SKM-1 (cell line): ENCODE measurements around the gene DUX4.
"Not testable (repeated sequence)": the region's sequence is repeated elsewhere in the genome, so short reads cannot be mapped to it uniquely, and the experiment has no call there.

Experiments used
- DNase-seq: peaks from one replicate; lab custom pipeline; 2025; ENCODE audit not compliant: unreplicated experiment; lab: John Stamatoyannopoulos, UW

DUX4 gene

GRCh38 chr4:190173428-190173827 lies at the start of gene DUX4:
Gene DUX4, plus strand, starts transcription at chr4:190173774. Its CDS starts 0 bp downstream, at chr4:190173774.
- not testable (repeated sequence) for DNase-seq

GRCh38 chr4:190175436-190175835 lies 1.9 kb downstream of the DUX4 start:
- DNase-seq = not testable (repeated sequence)

- not testable (repeated sequence) for DNase-seq
Observed at GRCh38 chr4:190177727-190178605, 4.4 kb downstream of the DUX4 start.

GRCh38 chr4:190178606-190178990 lies 5.0 kb downstream of the DUX4 start:
- not testable (repeated sequence) for DNase-seq

- DNase-seq = not testable (repeated sequence)
Observed at GRCh38 chr4:190179030-190179739, 5.6 kb downstream of the DUX4 start.

GRCh38 chr4:190179740-190180094 lies 6.1 kb downstream of the DUX4 start:
- DNase-seq = not testable (repeated sequence)

GRCh38 chr4:190180947-190181346 lies 7.4 kb downstream of the DUX4 start:
- not testable (repeated sequence) for DNase-seq

- DNase-seq = not testable (repeated sequence)
Observed at GRCh38 chr4:190181481-190182100, 8.0 kb downstream of the DUX4 start.

- not testable (repeated sequence) for DNase-seq
Observed at GRCh38 chr4:190203510-190203909, 29.9 kb downstream of the DUX4 start.
